Femur (tissue), 1 donor: Measurements from ENCODE around the gene NTRK2.

Experiments used
- DNase-seq: peaks from one replicate; pipeline ENCODE4 v3.0.0-alpha.2; 2017

The NTRK2 gene

DNA sequence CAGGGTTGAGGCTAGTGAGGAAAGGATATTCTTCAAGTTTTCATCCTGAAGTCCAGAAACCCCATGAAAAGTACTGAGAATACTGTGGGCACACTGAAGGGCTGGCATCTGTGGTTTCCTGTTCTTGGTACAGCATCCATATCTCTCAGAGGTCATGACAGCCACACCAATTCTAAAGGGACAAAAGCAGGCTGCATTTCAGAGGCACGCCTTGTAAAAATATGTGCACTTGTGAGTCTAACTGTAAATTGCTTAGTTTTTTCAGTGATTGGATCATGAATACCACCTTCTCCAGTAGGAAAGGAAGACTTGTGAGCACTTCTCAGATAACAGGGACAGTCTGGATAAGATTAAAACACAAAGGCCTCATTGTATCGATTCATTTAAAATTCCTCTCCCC lies 230.9 kb downstream of the NTRK2 start:
- DNase-seq: no peak

DNA sequence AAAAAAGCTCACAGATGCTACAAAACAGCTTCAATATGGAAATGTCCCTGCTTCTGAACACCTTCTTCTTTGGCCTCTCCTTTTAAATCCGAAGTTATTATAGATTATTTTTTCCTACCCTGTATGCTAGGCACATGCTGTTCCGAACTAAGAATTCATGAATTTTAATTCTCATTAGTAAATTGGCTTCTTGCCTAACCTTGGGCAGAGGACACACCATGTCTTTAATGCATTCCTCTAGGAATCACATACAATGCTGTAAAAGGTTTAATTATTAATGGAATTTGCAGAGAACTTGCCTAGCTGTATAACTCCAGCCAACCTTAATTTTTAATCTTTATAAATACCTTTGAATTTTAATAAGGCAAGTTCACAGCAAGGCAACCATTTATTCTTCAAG lies 234.4 kb downstream of the NTRK2 start:
- DNase-seq: no peak

DNA sequence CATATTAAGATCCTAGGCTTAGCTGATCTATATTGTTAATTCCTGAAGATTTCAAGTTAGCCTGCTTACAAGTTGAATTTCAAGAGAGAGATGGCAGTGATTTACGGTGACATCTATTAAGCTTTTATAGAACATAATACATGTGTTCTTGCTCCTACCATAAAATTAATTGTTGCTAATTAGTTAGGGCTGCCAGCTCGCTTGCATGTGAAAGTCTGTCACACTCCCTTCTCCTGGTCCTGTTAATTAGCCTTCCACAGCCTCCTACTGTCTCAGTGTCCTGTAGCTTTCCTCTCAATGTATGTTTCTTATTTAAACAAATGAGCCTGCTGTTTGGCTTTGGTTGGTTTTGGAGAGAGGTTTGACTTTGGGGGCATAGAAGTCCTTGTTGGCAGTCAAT lies 247.2 kb downstream of the NTRK2 start:
- DNase-seq: no peak

DNA sequence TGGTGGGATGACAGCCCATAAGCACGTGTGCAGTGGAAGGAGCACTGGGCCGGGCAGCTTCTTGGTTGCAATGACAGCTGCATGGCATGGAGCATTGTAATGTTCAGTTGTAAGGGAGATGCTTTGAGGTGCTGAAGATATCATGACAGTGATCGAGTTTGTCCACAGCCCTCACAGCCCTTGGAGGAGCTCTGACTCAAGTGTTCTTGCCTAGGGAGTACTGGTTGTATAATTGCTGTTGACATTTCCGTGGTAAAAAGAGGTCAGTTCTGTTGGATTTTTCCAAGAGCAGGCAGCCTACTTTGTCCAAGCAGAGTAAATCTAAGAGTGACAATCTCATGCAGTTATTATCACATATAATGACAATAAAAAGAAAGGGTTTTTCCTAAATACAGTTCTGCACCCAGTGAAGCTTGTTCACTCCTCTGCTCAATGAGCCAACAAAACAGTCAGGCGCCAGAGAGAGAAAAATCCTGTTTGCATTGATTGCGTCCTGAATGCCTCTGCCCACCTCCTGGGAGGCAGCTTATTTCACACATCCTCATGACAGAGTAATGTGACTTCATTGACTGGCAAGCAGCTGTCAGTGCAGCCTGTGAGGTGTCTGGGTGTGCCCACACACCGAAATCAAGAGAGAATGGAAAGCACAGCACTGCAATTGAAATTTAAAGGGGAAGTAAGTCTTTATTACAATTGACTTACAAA lies 248.0 kb downstream of the NTRK2 start:
- DNase-seq: no peak

DNA sequence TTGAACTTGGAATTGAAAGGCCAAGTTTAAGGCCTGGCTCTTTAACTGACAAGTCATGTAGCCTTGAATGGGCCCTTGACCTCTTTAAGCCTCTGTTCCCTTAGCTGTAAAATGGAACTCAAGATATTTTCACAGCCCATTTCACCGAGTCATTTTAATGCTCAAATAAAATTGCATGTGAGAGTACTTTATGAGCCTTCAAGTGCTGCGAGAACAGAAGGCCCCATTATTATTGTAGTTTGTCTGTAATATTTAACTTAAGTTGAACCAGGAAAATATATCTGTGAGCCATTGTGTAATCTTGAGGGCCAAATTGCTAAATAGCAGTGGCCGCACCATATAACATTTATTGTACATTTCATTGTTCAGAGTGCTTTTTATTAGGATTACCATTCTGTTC lies 249.9 kb downstream of the NTRK2 start:
- no peak for DNase-seq

DNA sequence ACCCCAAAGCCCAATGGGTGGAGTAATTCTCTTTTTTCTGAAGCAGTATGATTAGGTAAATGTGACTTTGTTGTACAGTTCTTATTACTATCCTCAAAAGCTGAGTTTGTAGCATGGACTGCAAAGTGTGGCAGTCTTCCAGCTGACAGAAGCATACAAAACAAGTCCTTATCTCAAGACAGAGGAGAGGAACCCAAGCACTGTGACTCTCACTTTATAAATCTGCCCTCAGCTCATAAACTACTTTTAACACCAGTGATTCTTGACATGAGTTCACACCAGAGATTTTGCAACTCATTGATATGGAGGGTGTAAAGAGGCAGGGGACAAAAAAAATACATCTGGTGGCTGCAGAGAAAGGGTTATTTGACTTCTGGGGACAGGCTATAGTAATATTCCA lies 251.6 kb downstream of the NTRK2 start:
- DNase-seq: no peak

DNA sequence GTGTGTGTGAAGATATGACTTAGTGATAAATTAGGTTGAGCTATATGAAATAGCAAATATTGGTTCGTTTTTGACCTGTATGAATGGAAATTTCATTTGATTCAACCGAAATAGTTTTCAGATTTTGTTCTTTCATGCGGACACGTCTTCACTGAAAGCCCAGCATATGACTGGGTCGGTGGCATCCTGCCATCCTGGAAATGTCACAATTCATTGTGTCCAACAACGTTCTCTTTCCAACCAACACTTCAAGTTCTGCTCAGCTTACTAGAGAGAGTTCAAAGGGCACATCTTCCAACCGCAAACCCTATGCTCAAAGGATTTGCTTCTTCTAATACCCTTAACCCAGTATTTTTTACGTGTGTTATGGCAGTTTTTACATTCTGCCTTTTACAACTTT lies 252.5 kb downstream of the NTRK2 start:
- DNase-seq: no peak

DNA sequence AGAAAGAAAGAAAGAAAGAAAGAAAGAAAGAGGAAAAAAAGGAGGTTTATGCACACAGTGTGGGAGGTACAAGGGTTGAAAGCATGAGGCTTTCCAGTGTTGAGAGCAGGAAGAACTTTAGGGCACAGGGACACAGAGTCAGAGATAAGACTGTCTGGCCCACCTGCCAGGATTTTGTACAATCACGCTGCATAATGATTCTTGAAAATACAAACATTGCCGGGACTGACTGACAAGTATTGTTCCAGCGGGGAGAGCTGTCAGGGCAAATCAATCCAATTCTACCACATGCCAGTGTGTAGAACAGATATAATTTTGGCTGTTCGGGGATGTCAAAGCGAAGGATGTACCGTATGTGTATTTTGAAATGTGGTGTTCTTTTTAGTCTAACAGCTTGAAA lies 254.7 kb downstream of the NTRK2 start:
- no peak for DNase-seq

DNA sequence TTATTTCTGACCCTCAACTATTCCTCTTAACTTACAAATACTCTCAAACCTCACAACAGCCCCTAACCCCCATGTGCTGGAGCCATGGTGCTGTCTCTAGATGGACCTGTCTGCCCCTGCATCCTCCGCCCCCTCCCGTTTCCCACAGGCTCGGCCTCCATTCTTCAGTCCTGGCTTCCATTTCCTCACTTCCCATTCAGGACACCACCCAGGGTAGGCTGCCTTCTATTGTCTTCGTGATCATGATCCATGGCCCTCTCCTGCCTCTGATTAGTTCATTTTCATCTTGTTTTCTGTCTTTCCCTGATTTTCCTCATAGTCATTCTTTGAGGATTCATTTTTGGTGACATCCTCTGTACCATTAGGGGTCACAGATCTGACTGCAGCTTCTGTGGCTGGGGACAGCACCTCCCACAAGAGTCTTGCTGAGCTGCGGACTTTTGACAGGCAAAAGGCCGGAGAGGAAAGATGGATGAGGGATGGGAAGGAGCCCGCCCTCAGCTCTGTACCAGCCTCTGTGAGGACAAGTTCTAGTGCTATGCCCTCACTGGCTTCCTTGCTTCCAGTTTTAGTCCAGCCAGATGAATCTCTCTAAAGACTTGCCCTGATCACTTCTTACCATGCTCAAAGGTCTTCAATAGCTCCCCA lies 255.8 kb downstream of the NTRK2 start:
- DNase-seq: no peak

DNA sequence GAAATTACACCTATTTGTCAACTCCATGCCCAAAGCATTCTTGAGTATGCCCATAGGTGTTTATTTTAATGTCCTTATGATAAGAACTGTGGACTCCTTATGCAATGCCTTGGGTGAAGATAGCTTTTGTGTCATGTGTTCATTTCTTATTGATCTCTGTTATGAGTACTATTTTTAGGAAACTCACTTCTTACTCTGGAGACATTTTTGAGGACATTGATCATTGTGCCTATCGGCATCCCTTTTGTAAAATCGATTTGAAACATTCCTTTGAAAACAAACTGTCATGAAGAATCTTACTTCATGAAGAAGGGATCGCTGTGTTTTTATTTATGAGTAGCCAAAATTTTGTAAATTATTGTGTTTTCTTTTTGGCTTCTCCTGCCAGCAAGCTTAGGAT lies 257.3 kb downstream of the NTRK2 start:
- DNase-seq: no peak

DNA sequence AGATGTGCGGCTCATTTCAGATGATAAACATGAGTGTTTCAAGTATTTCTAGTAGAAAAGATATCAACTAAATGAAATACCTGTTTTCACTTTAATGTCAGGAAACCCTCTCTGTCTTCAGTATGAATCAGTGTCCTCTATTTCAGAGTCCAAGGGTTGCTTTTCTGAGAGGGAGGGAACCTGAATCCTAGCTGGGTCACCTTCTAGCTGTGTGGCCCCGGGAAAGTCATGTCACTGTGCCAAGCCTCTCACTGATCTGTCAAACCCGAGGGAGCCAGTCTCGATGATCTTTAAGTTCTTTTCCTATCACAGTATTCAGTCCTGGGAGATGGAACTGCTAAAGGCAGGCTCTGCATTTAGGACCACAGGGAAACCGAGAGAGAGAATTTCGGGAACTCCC lies 258.9 kb downstream of the NTRK2 start:
- no peak for DNase-seq

DNA sequence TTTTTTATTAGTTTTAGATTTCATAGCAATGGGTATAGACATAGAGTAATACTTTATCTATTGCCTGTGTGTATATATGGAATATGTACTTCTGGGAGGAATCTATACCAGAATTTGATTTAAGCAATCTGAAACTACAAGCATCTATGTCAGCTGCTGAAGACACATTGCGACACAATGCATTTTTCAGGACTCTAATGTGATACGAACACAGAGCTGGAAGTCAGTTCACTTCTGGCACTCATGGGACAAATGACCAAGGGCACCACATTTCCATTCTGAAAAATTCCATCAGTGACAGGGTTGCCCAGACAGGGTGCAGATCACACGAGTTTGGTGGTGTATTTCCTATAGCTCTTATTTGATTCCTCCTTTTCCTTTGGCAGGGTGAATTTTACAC lies 259.5 kb downstream of the NTRK2 start:
- DNase-seq: no peak

DNA sequence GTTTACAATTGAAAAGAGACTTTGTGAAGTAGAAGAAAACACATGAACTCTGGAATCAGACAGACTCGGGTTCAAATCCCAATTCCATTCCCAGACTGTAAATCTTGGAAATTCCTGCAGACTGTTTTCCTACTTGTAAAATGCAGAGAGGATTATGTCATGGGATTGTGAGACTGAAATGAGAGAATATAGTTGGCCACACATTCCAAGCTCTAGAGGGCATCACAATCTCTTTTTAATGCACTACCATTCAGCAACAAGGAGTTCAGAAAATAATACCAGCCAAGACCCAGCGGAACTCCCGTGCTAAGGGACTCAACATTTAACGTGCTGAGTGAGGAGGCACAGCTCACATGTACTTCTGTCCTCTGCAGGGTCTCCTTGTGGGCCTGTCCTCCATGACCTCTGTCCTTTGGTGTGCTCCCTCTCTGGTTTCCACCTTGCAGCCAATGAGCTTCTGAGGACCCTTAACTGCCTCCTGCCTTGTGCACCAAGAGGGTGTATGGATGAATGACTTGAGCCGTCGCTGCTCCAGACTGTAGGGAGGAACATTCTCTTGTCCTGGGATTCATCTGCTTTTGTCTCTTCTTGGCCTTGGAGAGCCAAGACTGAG lies 263.5 kb downstream of the NTRK2 start:
- no peak for DNase-seq

DNA sequence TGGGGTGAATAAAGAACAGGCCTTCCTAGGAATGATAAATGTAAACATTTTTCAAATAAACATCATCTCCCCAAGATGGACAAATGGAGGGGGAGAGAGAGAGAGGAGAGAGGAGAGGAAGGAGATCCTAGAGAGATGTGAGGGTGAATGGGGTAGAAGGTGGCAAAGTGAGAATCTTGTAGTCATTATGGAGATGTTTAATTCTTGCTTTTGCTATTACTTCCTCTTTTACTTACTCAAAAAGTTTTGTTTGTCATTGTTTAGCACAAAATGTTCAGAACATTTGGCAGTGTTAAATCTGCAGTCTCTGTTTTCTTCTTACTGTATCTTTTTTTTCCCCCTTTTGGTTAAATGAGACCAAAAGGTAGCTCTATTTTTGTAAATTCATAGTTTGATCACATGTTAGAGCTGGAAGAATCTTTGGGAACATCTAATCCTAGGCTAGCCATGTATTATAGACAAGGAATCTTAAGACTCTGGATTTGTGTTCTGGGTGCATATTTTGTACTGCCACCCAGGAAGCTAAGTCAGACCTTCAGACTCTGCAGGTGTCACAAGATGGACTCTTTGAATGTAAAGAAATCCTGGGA lies 266.1 kb downstream of the NTRK2 start:
- no peak for DNase-seq

DNA sequence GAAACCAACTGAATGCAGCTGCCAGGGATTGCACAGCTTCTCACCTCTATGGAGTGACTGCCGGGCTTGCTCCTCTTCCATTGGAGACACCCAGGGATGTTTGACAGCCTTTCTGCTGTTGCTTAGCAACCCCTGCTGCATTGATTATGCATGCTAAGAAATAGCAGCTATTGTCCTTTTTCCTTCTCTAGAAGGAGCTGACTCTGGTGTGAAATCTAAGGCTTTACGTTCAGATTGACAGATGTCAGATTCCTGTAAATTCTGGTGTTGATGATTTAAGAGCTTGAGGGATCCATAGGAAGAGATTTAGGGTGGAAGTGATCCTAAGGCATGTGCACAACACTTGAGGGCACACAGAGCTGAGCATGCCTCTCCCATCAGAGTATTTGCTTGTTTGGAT lies 267.7 kb downstream of the NTRK2 start:
- no peak for DNase-seq

DNA sequence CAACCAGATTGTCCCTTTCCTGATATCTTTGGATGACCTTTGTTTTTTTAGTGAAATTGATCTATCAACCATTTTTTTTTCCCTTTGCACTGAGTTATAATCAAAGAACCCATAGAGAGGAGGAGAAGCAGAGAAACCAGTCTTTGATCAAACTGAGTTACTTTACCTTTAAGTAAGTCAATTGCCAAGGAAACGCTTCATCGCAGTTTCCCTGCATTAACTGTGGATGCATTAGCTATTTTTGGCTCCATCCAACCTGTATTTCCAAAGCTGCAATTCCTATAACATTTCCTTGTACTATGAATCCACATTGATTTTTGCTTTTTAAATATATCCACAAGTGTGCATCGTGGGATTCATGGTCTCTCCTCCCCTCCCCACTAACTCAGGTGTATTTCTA lies 268.1 kb downstream of the NTRK2 start:
- no peak for DNase-seq

DNA sequence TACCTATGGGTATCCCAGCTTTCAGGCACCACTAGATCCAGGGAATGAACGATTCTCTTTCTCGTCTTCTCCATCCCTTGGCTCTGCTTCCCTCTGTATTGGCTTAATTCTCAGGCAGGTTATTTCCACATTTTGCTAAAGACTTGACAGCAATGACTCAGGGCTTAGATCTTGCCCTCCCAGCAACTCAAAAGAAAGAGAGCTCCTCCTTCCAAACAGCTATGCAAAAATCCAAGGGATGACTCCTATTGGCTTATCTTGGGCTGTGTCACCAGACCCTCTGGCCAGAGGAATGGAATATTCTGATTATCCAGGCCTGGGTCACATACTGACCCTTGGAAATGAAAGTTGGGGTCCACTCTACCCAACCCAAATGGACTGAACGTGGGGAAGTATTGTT lies 270.2 kb downstream of the NTRK2 start:
- DNase-seq: no peak

DNA sequence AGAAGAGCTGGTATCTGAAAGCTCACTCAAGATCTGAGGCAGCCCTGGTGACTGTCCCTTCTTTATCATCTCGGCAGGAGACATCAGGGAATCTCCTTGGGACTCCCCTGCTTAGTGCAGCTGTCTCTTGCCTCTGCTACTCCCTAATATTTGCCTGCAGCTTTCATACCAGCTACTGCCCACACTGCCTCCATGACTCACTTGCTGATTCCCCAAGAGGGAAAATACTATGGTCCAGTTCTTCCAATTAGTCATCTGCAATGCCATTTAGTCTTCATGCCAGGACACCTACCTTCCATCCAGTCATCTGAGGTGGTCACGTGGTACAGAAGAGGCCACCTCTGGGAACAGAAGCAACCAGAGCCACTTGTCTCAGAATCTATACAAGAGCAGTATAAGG lies 270.8 kb downstream of the NTRK2 start:
- DNase-seq: no peak

DNA sequence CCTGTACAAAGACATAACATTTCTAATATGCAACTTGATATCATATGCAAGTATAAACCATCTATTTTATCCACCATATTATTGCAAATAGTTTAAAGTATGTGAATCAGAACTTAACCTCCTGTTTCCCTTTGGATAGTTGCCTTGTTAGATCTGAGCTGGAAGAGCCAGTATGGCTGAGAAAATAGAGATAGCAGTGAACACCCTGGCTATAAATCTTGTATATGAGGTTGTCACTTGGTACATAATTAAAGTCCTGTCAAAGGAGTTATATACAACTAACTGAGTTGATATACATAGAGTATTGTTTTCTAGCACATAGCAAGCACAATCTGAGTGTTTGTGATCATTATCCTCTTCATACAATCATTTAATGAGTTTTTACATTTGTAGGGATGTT lies 272.3 kb downstream of the NTRK2 start:
- no peak for DNase-seq

DNA sequence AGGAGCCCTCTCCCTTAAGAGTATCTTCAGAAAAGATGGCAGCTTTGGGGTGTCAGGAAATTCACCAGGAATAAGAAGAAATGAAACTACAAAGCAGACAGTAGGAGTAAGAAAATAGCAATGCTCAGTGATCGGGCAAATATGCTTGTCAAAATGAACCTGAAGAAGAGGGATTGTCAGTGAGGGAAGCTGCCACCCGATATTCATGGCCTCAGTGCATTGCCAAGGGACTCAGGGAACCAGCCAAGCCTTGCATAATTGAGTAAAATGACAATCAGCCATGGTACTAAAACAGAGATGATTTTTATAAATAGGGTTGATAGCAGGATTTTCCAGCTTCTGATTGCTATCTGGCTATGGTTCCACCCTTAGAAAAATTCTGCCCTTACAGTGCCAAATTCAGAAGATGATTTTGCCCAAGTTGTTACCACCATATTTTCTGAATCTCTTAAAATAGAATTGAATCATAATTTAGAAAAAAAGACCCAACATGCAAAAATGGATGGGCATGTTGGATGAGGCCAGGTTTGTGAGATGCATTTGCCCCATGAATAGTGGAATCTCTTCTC lies 274.0 kb downstream of the NTRK2 start:
- no peak for DNase-seq

DNA sequence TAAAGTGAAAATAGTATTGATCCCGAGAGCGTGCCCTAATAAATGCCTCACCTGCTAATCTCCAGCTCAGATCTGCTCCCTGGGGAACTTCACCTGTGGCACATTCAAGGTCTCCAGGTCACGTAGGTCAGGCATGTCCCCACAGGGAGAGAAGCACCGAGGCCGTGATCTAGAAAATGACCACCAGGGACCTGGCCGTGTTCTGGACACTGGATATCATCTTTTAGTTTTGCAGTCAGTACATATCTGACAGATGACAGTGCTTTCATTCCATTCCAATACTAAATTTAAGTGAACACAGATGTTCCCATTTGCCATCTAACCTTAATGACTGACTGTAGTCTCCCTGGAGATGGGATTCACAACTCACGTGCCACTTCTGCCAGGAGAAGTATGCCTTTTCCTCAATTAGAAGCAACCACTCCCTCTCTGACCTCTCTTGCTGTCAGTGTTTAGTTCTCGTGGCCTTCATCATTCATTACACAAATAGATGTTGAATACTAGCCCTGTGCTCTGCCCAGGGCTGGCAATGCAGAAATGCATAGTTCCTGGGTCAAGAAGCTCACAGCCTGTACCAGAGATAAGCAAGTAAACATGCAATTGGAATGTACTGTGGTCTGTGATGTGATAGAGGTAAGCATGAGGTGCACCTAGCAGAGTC lies 276.5 kb downstream of the NTRK2 start:
- DNase-seq: no peak

DNA sequence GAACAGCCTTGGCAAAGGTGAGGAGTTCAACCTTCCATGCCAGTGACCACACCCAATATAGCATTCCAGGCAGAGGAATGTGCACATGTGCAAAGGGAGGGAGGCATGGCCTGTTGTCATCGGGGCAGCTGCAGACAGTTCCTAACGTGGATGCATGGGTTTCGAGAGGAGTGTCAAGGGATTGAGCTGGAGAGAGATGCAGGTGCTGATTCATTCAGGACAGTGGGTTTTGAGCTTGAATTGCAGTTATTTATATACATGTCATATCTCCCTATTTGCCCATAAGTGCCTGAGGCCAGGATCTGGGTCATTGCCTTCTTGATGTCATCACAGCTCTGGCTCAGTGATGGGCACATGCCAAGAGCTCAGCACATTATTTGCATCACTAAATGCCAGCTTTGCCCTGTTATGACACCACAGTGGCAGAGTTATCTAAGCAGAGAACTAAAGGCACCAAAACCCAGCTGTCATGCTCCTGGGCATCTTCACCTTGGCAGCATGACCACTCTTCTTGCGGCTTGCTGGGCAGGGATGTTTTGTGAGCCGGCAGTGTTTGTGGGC lies 278.0 kb downstream of the NTRK2 start:
- DNase-seq: no peak

DNA sequence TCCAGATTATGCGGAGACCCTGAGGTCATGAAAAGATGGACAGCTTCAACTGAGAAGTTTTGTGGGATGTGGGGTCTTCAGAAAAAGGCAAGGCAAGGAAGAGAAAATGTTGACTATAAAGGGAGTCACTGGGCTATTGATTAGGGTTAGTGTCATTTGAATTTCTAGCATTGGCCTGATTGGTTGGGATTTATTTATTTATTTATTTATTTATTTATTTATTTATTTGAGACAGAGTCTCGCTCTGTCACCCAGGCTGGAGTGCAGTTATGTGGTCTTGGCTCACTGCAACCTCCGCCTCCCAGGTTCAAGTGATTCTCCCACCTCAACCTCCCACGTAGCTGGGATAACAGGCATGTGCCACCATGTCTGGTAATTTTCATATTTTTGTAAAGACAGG lies 279.7 kb downstream of the NTRK2 start:
- no peak for DNase-seq
